K562 (cell line): ENCODE results near the gene DNAH9. TPM values are rescaled to one million over a fixed set of nuclear protein-coding genes. Genes with fewer than 3 reads are reported as not detected.

Experiments used
- ATAC-seq: fragments of 200-7000 bp; cut with Tn5 transposase; 3 replicates; pipeline ENCODE4 v1.9.1; 2020; ENCODE audit warnings: moderate library complexity
- BruUV-seq: library from RNA; stranded (reverse); fragments of 400-500 nt; replicated peaks from 2 replicates; lab custom pipeline; 2021; lab: Mats Ljungman, UMichigan
- CTCF ChIA-PET: fragments of 300-600 bp; formaldehyde crosslinking; extraction: SDS; loops from one replicate; lab custom pipeline; 2021; ENCODE audit warnings: low intra/inter-chr PET ratio; lab: Yijun Ruan, JAX
- POLR2A ChIA-PET: fragments of 300-600, 350-650 bp; sonication (Branson Sonifier 250); formaldehyde crosslinking; extraction: SDS; loops from one replicate; lab custom pipeline; 2021; ENCODE audit warnings: antibody characterized with exemption, inconsistent platforms; lab: Yijun Ruan, JAX
- DNase-seq, 4 experiments: peaks; one replicate each; pipeline versions ENCODE4 v3.0.0 to v3.0.0-alpha.2; 2011 to 2018; ENCODE audit warnings: low spot score in 3 of 4, mixed read lengths in 3 of 4; ENCODE audit errors: extremely low read depth in 1 of 4
- FAIRE-seq: peaks from 2 replicates; lab custom pipeline; 2011; peaks lifted over from hg19 to GRCh38; lab: Jason Lieb, UNC
- H2AFZ ChIP-seq: 2 replicates; pipeline ENCODE4 v1.6.0; 2011; ENCODE audit warnings: low read depth, low read length, control low read depth, inconsistent platforms
- H3K27ac ChIP-seq: fragments of 200-600 bp; 3 replicates; pipeline ENCODE4 v1.8.0; 2011; ENCODE audit warnings: low read depth, mild to moderate bottlenecking, control low read depth, inconsistent platforms, low read length, moderate library complexity, mixed read lengths; ENCODE audit errors: extremely low read depth
- H3K27me3 ChIP-seq, 2 experiments: fragments of 300-600 bp in 1 of 2; 2 replicates in 1 of 2; 3 replicates in 1 of 2; pipeline versions ENCODE4 v1.6.0 to v1.8.0; 2011; ENCODE audit warnings: inconsistent platforms in 2 of 2, low read length in 2 of 2, mild to moderate bottlenecking in 1 of 2, mixed read lengths in 1 of 2, moderate library complexity in 1 of 2; ENCODE audit not compliant: control insufficient read depth in 2 of 2, insufficient read depth in 2 of 2
- H3K36me3 ChIP-seq: fragments of 300-600 bp; 3 replicates; pipeline ENCODE4 v1.8.0; 2011; ENCODE audit warnings: mild to moderate bottlenecking, low read length, inconsistent platforms; ENCODE audit not compliant: control insufficient read depth, insufficient read depth
- H3K4me1 ChIP-seq, 2 experiments: fragments of 200-600 bp in 1 of 2; replicated peaks in 1 of 2; 2 replicates in 1 of 2; 3 replicates in 1 of 2; pipeline versions ENCODE4 v1.5.1 to v1.8.0; 2011; ENCODE audit warnings: inconsistent platforms in 2 of 2, low read length in 2 of 2, mild to moderate bottlenecking in 1 of 2, mixed read lengths in 1 of 2, moderate library complexity in 1 of 2; ENCODE audit not compliant: control insufficient read depth in 2 of 2, insufficient read depth in 2 of 2
- H3K4me2 ChIP-seq: 2 replicates; pipeline ENCODE4 v1.6.1; 2011; ENCODE audit warnings: low read length, control low read depth, inconsistent platforms, mixed read lengths; ENCODE audit not compliant: insufficient read depth
- H3K4me3 ChIP-seq: fragments of 200-600 bp; sonication (generic), shearing (Covaris generic); 2 replicates; pipeline ENCODE4 v1.5.1; 2016; ENCODE audit warnings: control low read depth, inconsistent platforms
- H3K79me2 ChIP-seq: fragments of 200-600 bp; 3 replicates; pipeline ENCODE4 v1.8.0; 2011; ENCODE audit warnings: low read length, inconsistent platforms; ENCODE audit not compliant: control insufficient read depth, insufficient read depth
- H3K9ac ChIP-seq, 2 experiments: 2 replicates each; pipeline versions ENCODE4 v1.6.0 to v1.6.1; 2011; ENCODE audit warnings: low read depth in 2 of 2, low read length in 2 of 2, control low read depth in 1 of 2, inconsistent platforms in 1 of 2, mild to moderate bottlenecking in 1 of 2, mixed read lengths in 1 of 2; ENCODE audit not compliant: insufficient read depth in 1 of 2
- H3K9me1 ChIP-seq: one replicate; pipeline ENCODE4 v1.6.0; 2011; ENCODE audit warnings: inconsistent platforms, mild to moderate bottlenecking, low read length, moderate library complexity; ENCODE audit not compliant: control insufficient read depth, insufficient read depth
- H3K9me3 ChIP-seq: replicated peaks from 2 replicates; pipeline ENCODE4 v1.5.1; 2011; ENCODE audit warnings: low read depth, low read length, inconsistent platforms; ENCODE audit not compliant: control insufficient read depth, insufficient read depth
- H4K20me1 ChIP-seq: replicated peaks from 2 replicates; pipeline ENCODE4 v1.6.1; 2011; ENCODE audit warnings: low read length, inconsistent platforms, mixed read lengths; ENCODE audit not compliant: control insufficient read depth, insufficient read depth
- BRCA1 ChIP-seq, 2 experiments: fragments of 450-650 bp in 1 of 2; sonication (generic) in 1 of 2; formaldehyde crosslinking in 1 of 2; IDR thresholded peaks; 2 replicates each; pipeline versions ENCODE4 v1.5.0 to v1.6.1; 2017 to 2020; ENCODE audit warnings: mild to moderate bottlenecking in 1 of 2, missing genetic modification reagents in 1 of 2
- JUN ChIP-seq, 2 experiments: sonication (generic) in 1 of 2; formaldehyde crosslinking in 1 of 2; IDR thresholded peaks; 2 replicates each; pipeline versions ENCODE4 v1.6.1 to v1.8.0; 2012 to 2022; ENCODE audit warnings: borderline replicate concordance in 2 of 2, mild to moderate bottlenecking in 2 of 2, improper control_type of control experiment in 1 of 2, low read depth in 1 of 2, low read length in 1 of 2, missing genetic modification reagents in 1 of 2
- SNIP1 ChIP-seq: fragments of 450-650 bp; IDR thresholded peaks from 2 replicates; pipeline ENCODE4 v1.7.1; 2017; ENCODE audit warnings: low read depth, mild to moderate bottlenecking
- STAT5B ChIP-seq: fragments of 250-450 bp; sonication (Bioruptor Pico); IDR thresholded peaks from 2 replicates; pipeline ENCODE4 v1.8.0; 2021; ENCODE audit warnings: mild to moderate bottlenecking, inconsistent platforms
- THAP7 ChIP-seq: fragments of 250-450 bp; sonication (Bioruptor Pico); IDR thresholded peaks from 2 replicates; pipeline ENCODE4 v1.5.0; 2021
- ZNF354B ChIP-seq: fragments of 250-450 bp; sonication (Bioruptor Pico); IDR thresholded peaks from 2 replicates; pipeline ENCODE4 v1.4.0; 2020
- WGBS: fragments of 100-300 bp; shearing (Covaris generic); methylation state at CpG from one replicate; pipeline ENCODE4 v1.1.6; 2016; ENCODE audit warnings: low coverage, mixed read lengths; ENCODE audit not compliant: insufficient coverage; ENCODE audit errors: missing lambda C conversion rate; 5-methylcytosine and 5-hydroxymethylcytosine counted together
- in situ Hi-C: fragments of 300-500 bp; cut with MboI; formaldehyde crosslinking; loops from 4 replicates; pipeline ENCODE4 v1.15.0; 2018; ENCODE audit warnings: inconsistent platforms, mixed read lengths
- intact Hi-C: fragments of 100-400 bp; cut with micrococcal nuclease; formaldehyde crosslinking; loops from 2 replicates; pipeline ENCODE4 v1.14.2; 2022
- polyA plus RNA-seq, 8 experiments: library from polyadenylated mRNA; depleted of rRNA in 4 of 8; stranded (reverse) in 5 of 8; unstranded in 3 of 8; fragments of >200 nt; fragmentation: Nextera tagmentation in 2 of 8; fragmentation: Illumina TruSeq in 1 of 8; extraction: Ambion mirVana in 2 of 8; extraction: Trizol in 1 of 8; gene quantifications; 2 replicates each; pipeline versions ENCODE4 v1.2.1 to v1.2.3, GENCODE V29; 2011 to 2014; ENCODE audit warnings: inconsistent platforms in 1 of 8, missing spikeins in 1 of 8
- total RNA-seq, 7 experiments: library from RNA; depleted of rRNA in 6 of 7; stranded (reverse); fragments of >200 nt in 6 of 7; fragmentation: Illumina TruSeq in 2 of 7; extraction: Trizol in 2 of 7; gene quantifications; 2 replicates each; pipeline versions ENCODE4 v1.2.1 to v1.2.3, GENCODE V29; 2011 to 2021; ENCODE audit warnings: low replicate concordance in 1 of 7
- TF ChIP-seq, protein P1 (sequence below), 2 experiments: fragments of 450-650 bp; IDR thresholded peaks; 2 replicates each; pipeline ENCODE4 v1.6.1; 2016; ENCODE audit warnings: mild to moderate bottlenecking in 2 of 2, borderline replicate concordance in 1 of 2, low read depth in 1 of 2, moderate library complexity in 1 of 2

Gene DNAH9
- total and polyA plus RNA-seq, 9 of the 15 experiments (the other 6 are each of a cell fraction or from before 2014, with no cell fraction given), result not detected

- Histone ChIP-seq H3K9ac (no peak overlapping the region), H3K9me1 (no peaks in the 10 kb centered on the region), H3K27ac (no peak overlapping the region), H3K27me3 (peaks cover 0 to 5% of the 10 kb centered on the region in 2 experiments; a peak in 1 of 5 replicates), H2AFZ (no peak overlapping the region), H3K4me2 (no peak overlapping the region), H3K4me1 (no peaks in the 10 kb centered on the region), H3K79me2 (no peaks in the 10 kb centered on the region), H3K4me3 (no peak overlapping the region), H3K36me3 (no peaks in the 10 kb centered on the region), H3K9me3 (no peaks in the 10 kb centered on the region), H4K20me1 (no peaks in the 10 kb centered on the region)
- intact Hi-C loops (no loop called here), in situ Hi-C loops (no loop called here)
- no TSS peak for BruUV-seq
- ATAC-seq, result no peak
- DNase-seq, result no peak
- 1% methylated on average over 10 of the region's 10 CpGs for WGBS
- POLR2A ChIA-PET, result no interaction called here
- FAIRE-seq, result no peak
- CTCF ChIA-PET, result no interaction called here
- no peak for TF ChIP-seq THAP7
- no peak for TF ChIP-seq BRCA1 (IDR thresholded peaks at IDR 0.05)
- TF ChIP-seq BRCA1 (CRISPR knock-in tag; IDR thresholded peaks at IDR 0.05), result no peak
- no peak for TF ChIP-seq JUN (IDR thresholded peaks at IDR 0.05; ENCODE audit: borderline replicate concordance, low read depth, low read length)
- no peak for TF ChIP-seq JUN (CRISPR knock-in tag; IDR thresholded peaks at IDR 0.05; ENCODE audit: borderline replicate concordance)
- TF ChIP-seq, protein P1, sequence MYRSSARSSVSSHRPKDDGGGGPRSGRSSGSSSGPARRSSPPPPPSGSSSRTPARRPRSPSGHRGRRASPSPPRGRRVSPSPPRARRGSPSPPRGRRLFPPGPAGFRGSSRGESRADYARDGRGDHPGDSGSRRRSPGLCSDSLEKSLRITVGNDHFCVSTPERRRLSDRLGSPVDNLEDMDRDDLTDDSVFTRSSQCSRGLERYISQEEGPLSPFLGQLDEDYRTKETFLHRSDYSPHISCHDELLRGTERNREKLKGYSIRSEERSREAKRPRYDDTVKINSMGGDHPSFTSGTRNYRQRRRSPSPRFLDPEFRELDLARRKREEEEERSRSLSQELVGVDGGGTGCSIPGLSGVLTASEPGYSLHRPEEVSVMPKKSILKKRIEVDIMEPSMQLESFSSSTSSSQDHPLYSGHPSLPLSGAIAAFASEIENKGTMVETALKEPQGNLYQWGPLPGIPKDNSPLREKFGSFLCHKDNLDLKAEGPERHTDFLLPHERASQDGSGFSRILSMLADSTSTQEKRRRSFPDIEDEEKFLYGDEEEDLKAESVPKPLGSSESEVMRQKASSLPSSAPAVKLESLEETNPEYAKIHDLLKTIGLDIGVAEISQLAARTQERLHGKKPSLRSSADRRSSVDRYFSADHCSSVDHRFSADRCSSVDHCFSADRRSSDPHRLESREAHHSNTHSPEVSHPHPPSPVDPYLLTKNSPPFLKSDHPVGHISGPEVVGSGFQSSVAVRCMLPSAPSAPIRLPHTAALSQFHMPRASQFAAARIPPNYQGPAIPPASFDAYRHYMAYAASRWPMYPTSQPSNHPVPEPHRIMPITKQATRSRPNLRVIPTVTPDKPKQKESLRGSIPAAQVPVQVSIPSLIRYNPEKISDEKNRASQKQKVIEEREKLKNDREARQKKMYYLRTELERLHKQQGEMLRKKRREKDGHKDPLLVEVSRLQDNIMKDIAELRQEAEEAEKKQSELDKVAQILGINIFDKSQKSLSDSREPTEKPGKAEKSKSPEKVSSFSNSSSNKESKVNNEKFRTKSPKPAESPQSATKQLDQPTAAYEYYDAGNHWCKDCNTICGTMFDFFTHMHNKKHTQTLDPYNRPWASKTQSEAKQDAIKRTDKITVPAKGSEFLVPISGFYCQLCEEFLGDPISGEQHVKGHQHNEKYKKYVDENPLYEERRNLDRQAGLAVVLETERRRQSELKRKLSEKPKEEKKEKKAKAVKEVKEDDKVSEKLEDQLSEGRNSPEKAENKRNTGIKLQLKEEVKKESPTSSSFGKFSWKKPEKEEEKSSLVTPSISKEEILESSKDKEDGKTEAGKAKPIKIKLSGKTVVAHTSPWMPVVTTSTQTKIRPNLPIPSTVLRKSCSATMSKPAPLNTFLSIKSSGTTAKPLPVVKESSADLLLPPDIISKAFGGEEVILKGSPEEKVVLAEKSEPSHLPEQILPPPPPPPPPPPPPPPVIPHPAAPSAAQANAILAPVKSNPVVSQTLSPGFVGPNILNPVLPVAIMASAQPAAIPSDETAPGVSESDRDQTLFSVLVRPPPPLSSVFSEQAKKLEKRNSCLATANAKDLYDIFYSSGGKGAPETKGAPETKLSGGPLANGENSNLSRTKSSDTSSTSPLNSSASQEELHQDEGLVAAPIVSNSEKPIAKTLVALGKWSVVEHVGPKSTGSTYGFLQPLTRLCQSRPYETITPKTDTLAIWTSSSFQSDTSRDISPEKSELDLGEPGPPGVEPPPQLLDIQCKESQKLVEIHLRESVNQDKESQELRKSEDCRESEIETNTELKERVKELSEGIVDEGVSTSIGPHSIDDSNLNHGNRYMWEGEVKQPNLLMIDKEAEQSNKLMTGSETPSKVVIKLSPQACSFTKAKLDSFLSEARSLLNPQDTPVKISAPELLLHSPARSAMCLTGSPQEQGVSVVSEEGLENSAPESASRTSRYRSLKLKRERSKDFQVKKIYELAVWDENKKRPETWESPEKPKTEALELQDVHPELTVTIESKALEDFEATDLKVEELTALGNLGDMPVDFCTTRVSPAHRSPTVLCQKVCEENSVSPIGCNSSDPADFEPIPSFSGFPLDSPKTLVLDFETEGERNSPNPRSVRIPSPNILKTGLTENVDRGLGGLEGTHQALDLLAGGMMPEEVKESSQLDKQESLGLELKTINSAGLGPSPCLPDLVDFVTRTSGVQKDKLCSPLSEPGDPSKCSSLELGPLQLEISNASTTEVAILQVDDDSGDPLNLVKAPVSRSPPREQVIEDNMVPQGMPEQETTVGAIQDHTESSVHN (IDR thresholded peaks at IDR 0.05; ENCODE audit: borderline replicate concordance in 1 of 2, low read depth in 1 of 2), result no peak
- TF ChIP-seq STAT5B (CRISPR knock-in tag), result no peak
- TF ChIP-seq ZNF354B (CRISPR knock-in tag), result no peak
- no peak for TF ChIP-seq SNIP1
Measured at GRCh38 chr17:11832401-11833137, 234.3 kb downstream of the DNAH9 start.
